ENCODE measurements around the gene GLIS1.

- TF ChIP-seq CTCF (conservative IDR thresholded peaks at IDR 0.05; ENCODE audit: low read depth, low read length) (no peak), EZH2phosphoT487 (IDR thresholded peaks at IDR 0.05; ENCODE audit: borderline replicate concordance, low read length) (no peak)
These were observed 40.5 kb downstream of the GLIS1 start for GRCh38 chr1:53698384-53698980.
